ENCODE measurements around the gene POLD2. TPM values are rescaled to one million over a fixed set of nuclear protein-coding genes. Genes with fewer than 3 reads are reported as not detected.

The POLD2 gene
- polyA plus RNA-seq, 3 donors from 2014 or later = 39.8 to 65.7 (median 48.4) TPM

DNA sequence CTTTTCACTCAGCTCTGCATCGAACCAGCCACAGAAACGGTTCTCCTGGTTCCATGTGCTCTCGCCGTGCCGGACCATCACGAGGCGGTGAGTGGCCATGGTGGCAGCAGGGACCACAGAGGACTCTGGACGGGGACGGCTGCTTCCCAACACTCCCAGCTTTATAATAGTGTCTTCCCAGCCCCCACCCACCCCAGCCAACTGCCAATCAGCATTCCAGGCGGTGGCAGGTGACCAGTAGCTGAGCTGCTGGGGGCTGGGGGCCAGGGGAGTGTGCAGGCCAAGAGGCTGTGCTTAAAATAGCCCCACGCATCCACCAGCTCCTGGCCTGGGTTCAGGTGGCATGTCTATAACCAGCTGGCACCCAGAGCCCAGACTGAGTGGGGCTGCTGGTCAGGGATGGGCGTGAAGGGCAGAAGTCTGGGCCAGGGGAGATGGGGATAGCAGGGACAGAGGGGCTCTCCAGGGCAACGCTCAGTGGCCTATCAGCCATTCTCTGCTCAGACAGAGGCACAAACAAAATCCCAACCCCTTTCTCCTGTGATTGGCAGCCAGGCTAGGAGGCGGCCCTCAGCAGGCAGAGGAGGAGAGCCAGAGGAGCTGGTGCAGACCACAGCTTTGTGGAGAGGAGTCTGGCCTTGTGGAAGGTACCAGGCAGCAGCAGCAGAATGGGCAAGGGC is 57.8 kb downstream of the POLD2 start, which contains the start of gene PGAM2:
TSS of gene PGAM2 (minus strand) at position 137 of the 680 bp plus-strand sequence. CDS start at position 99, 38 bp downstream.
- H3K36me3 Mint-ChIP-seq = peaks cover 0 to 3% (median 0%) of the 10 kb centered on the region in 3 donors
- H3K4me3 Mint-ChIP-seq = no peak within 1 kb of the TSS
- no peak for DNase-seq

DNA sequence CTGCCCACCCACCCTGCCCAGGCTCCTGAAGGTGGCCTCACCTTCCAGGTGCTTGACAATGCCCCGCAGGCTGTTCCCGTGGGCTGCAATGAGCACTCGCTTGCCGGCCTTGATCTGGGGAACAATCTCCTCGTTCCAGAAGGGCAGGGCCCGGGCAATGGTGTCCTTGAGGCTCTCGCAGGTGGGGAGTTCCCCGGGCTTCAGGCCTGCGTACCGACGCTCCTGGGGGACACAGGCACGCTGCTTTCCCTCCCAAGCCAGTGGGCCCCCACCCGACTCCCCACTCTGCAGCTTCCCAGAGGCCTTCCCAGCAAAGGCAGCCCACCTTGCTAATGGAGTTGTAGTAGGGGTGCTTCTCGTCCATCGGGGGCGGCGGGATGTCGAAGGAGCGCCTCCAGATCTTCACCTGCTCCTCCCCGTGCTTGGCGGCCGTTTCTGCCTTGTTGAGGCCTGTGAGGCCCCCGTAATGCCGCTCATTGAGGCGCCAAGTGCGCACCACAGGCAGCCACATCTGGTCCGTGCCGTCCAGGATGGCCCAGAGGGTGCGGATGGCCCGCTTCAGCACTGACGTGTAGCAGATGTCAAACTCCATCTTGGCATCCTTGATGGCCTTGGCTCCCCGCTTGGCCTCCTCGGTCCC is 58.4 kb downstream of the POLD2 start:
- no peak for DNase-seq
- Mint-ChIP-seq H3K36me3 (peaks cover 0 to 3% (median 3%) of the 10 kb centered on the region in 3 donors), H3K9me3 (no peaks in the 10 kb centered on the region), H3K4me1 (peaks cover 8 to 12% of the 10 kb centered on the region in 2 donors), H3K27me3 (ENCODE audit: low read depth in 3 of 3) (peaks cover 0 to 3% (median 2%) of the 10 kb centered on the region in 3 donors), H3K27ac (no peak overlapping the region), H3K4me3 (no peak overlapping the region)

More for the DNA sequence above, 57.8 kb downstream of the POLD2 start, which contains the start of gene PGAM2:
- H3K4me1 Mint-ChIP-seq = peaks cover 8 to 12% of the 10 kb centered on the region in 2 donors
- no peaks in the 10 kb centered on the region for H3K9me3 Mint-ChIP-seq
- H3K27ac Mint-ChIP-seq = peak within 1 kb of the TSS in 2 of 6 donors; percentile 17 to 53
- H3K27me3 Mint-ChIP-seq (ENCODE audit: low read depth in 3 of 3) = peaks cover 0 to 3% (median 2%) of the 10 kb centered on the region in 3 donors

Other genes with a start within 250 kb of the POLD2 start
- 10 to 100 TPM in 2 of 3 donors, 1 to 10 TPM in 1; 9.4 to 18.9 (median 10.9) TPM for gene URGCP, start 217.0 kb downstream of the POLD2 start, polyA plus RNA-seq
- 10 to 100 TPM in 2 of 3 donors, 1 to 10 TPM in 1; 6.2 to 11.5 (median 10.6) TPM for gene UBE2D4, start 197.1 kb downstream of the POLD2 start, polyA plus RNA-seq
- gene SPDYE1, start 125.7 kb downstream of the POLD2 start, polyA plus RNA-seq = under 1 TPM in 1 of 3 donors, not detected in 2; 0.22 TPM
- gene DBNL, start 78.8 kb downstream of the POLD2 start, polyA plus RNA-seq = 100 to 1,000 TPM; 237 to 306 (median 285) TPM
- gene PGAM2, start 58.0 kb downstream of the POLD2 start, polyA plus RNA-seq = not detected
- 10 to 100 TPM in 1 of 3 donors, 1 to 10 TPM in 2; 5.1 to 23.3 (median 7.2) TPM for gene POLM, start 41.0 kb downstream of the POLD2 start, polyA plus RNA-seq
- gene AEBP1, start 19.2 kb downstream of the POLD2 start, polyA plus RNA-seq = 1 to 10 TPM in 2 of 3 donors, not detected in 1; 1.5 TPM
- gene MYL7, start 17.8 kb upstream of the POLD2 start, polyA plus RNA-seq = not detected
- not detected for gene GCK, start 65.9 kb upstream of the POLD2 start, polyA plus RNA-seq
- 10 to 100 TPM; 39.1 to 64.9 (median 56.9) TPM for gene YKT6, start 77.4 kb upstream of the POLD2 start, polyA plus RNA-seq
- gene CAMK2B, start 202.0 kb upstream of the POLD2 start, polyA plus RNA-seq = not detected

Data from immature natural killer cell (primary cell).